HL-60 (cell line): ENCODE data around the gene DDX27.

Experiments
- DNase-seq, 2 experiments: peaks; one replicate each; pipeline ENCODE4 v3.0.0-alpha.2; 2010 to 2020; ENCODE audit warnings: low read depth in 1 of 2, low spot score in 1 of 2
- H3K27ac ChIP-seq: fragments of 250-450 bp; sonication (Bioruptor Pico); replicated peaks from 2 replicates; pipeline ENCODE4 v1.5.1; 2020; ENCODE audit warnings: mild to moderate bottlenecking, moderate library complexity
- H3K27me3 ChIP-seq: fragments of 250-450 bp; sonication (Bioruptor Pico); 2 replicates; pipeline ENCODE4 v1.5.1; 2021; ENCODE audit warnings: mild to moderate bottlenecking, moderate library complexity; ENCODE audit not compliant: insufficient read depth, poor library complexity, severe bottlenecking
- H3K4me3 ChIP-seq: replicated peaks from 2 replicates; pipeline ENCODE4 v1.5.1; 2011; ENCODE audit warnings: mild to moderate bottlenecking, control low read depth, low read length; ENCODE audit not compliant: insufficient read depth
- CTCF ChIP-seq: IDR thresholded peaks from one replicate; pipeline ENCODE4 v1.5.1; 2011; ENCODE audit warnings: low read length, control low read depth, inconsistent platforms; ENCODE audit not compliant: insufficient read depth
- GABPA ChIP-seq: IDR thresholded peaks from 2 replicates; pipeline ENCODE4 v1.6.1; 2012; ENCODE audit warnings: low read depth
- POLR2AphosphoS5 ChIP-seq: IDR thresholded peaks from 2 replicates; pipeline ENCODE4 v1.6.1; 2012; ENCODE audit warnings: low read depth
- SPI1 ChIP-seq: IDR thresholded peaks from 2 replicates; pipeline ENCODE4 v1.6.1; 2012; ENCODE audit warnings: low read depth, mild to moderate bottlenecking, borderline replicate concordance
- TF ChIP-seq, protein P1 (sequence below): IDR thresholded peaks from 2 replicates; pipeline ENCODE4 v1.6.1; 2012; ENCODE audit warnings: low read depth; ENCODE audit not compliant: insufficient replicate concordance

The DDX27 gene

DNA sequence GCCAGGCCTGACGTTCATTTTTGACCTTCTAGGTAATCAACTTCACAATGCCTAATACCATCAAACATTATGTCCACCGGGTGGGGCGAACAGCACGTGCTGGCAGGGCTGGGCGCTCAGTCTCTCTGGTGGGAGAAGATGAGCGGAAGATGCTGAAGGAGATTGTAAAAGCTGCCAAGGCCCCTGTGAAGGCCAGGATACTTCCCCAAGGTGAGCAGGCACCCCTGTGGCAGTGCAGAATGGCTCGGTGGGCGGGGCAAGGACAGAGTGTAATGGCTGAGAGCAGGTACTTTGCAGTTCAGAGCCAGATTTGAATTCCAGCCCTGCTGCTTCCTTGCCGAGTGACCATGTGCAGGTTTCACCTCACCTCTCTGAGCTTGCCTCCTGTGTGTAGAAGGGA is 17.1 kb downstream of the DDX27 start:
- H3K4me3 ChIP-seq, result no peak overlapping the region

DNA sequence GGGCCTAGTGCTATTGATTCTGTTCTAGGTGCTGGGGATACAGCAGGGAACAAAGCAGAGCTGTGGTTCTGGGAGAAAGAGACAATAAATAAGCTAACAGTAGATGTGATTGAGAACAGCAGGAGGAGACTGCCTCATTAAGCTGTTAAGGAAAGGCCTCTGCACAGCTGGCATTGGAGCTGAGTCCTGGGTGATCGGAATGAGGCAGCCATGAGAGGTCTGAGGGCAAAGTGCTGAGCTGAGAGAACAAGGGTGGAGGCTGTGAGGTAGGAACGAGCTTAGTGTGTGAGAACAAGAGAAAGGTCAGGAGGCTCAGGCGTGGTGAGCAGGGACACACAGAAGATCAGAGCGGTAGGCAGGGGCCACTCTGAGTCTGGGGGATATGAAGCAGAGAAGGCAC is 18.3 kb downstream of the DDX27 start:
- DNase-seq, result no peak
- TF ChIP-seq GABPA (no peak), CTCF (no peak), SPI1 (no peak), POLR2AphosphoS5 (no peak)
- TF ChIP-seq, protein P1, sequence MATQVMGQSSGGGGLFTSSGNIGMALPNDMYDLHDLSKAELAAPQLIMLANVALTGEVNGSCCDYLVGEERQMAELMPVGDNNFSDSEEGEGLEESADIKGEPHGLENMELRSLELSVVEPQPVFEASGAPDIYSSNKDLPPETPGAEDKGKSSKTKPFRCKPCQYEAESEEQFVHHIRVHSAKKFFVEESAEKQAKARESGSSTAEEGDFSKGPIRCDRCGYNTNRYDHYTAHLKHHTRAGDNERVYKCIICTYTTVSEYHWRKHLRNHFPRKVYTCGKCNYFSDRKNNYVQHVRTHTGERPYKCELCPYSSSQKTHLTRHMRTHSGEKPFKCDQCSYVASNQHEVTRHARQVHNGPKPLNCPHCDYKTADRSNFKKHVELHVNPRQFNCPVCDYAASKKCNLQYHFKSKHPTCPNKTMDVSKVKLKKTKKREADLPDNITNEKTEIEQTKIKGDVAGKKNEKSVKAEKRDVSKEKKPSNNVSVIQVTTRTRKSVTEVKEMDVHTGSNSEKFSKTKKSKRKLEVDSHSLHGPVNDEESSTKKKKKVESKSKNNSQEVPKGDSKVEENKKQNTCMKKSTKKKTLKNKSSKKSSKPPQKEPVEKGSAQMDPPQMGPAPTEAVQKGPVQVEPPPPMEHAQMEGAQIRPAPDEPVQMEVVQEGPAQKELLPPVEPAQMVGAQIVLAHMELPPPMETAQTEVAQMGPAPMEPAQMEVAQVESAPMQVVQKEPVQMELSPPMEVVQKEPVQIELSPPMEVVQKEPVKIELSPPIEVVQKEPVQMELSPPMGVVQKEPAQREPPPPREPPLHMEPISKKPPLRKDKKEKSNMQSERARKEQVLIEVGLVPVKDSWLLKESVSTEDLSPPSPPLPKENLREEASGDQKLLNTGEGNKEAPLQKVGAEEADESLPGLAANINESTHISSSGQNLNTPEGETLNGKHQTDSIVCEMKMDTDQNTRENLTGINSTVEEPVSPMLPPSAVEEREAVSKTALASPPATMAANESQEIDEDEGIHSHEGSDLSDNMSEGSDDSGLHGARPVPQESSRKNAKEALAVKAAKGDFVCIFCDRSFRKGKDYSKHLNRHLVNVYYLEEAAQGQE, result no peak

More for the DNA sequence above, 17.1 kb downstream of the DDX27 start:
- no peak for DNase-seq
- Histone ChIP-seq H3K27me3 (no peaks in the 10 kb centered on the region), H3K27ac (no peak overlapping the region)
- TF ChIP-seq, protein P1, result no peak
- TF ChIP-seq SPI1 (no peak), CTCF (no peak), GABPA (no peak), POLR2AphosphoS5 (no peak)

DNA sequence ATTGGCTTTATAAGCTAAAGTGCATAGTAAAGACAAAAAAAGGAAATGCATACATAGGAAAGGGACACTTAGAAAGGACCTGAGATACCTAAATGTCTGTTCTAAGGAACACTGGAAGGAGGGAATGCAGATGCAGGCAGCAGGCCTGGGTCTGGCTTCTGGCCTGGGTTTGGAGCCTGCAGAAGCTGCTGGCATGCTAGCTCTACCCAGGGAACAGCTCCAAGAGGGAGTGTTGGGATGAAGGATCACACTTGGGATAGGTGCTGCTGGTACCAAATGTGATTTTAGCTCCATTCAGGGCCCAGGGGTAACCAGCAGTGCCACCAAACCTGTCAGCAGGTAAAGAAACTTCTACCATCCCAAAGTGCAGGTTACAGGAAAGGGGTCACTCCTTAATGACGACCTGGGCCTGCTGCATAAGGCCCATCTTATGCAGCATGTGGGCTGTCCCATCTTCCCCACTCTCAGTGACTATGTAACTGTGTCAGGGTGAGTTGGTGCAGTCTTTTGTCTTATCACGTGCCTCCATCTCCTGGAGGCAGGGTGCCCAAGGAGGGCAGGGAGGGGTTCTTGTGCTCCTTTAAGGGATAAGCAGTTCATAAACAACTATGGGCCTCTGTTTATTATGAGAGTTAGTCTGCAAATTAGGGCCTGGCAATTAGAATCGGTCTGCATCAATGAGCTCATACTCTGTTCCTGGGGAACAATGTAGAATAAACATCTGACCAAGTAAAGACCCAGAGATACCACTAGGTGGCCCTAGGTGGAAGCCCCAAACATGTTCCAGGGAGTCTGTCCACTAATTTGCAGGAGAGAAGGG is 26.9 kb downstream of the DDX27 start:
- H3K4me3 ChIP-seq, result no peak overlapping the region
- H3K27me3 ChIP-seq, result no peaks in the 10 kb centered on the region
- peak in 1 of 2 experiments; percentile 41 for DNase-seq
- no peak overlapping the region for H3K27ac ChIP-seq
- TF ChIP-seq CTCF (peak; percentile 60), POLR2AphosphoS5 (peak; percentile 48; the same call in 1 of the 2 replicates), SPI1 (no peak)

More for the DNA sequence above, 18.3 kb downstream of the DDX27 start:
- no peak overlapping the region for H3K4me3 ChIP-seq
- H3K27ac ChIP-seq, result no peak overlapping the region
- H3K27me3 ChIP-seq, result no peaks in the 10 kb centered on the region
